H9 (cell line): ENCODE results near the gene TAOK3. TPM values are rescaled to one million over a fixed set of nuclear protein-coding genes. Genes with fewer than 3 reads are reported as not detected.
"Not testable (repeated sequence)": the region's sequence is repeated elsewhere in the genome, so short reads cannot be mapped to it uniquely, and the experiment has no call there.

Experiments used
- DNase-seq: peaks from one replicate; pipeline ENCODE4 v3.0.0-alpha.2; 2017
- H2AFZ ChIP-seq: one replicate; pipeline ENCODE4 v1.6.1; 2013; ENCODE audit warnings: mild to moderate bottlenecking, low read length, control low read depth, moderate library complexity
- H2AK5ac ChIP-seq: 2 replicates; pipeline ENCODE4 v1.6.1; 2013; ENCODE audit warnings: low read length, control low read depth, mixed read lengths; ENCODE audit not compliant: insufficient read length
- H2BK120ac ChIP-seq: one replicate; pipeline ENCODE4 v1.6.1; 2013; ENCODE audit warnings: low read depth, mild to moderate bottlenecking, low read length, control low read depth, inconsistent platforms; ENCODE audit not compliant: poor library complexity, severe bottlenecking
- H2BK12ac ChIP-seq: 2 replicates; pipeline ENCODE4 v1.6.1; 2013; ENCODE audit warnings: low read length, control low read depth, mixed read lengths, low read depth; ENCODE audit not compliant: insufficient read length
- H2BK15ac ChIP-seq: 2 replicates; pipeline ENCODE4 v1.6.1; 2013; ENCODE audit warnings: low read depth, low read length, control low read depth
- H2BK20ac ChIP-seq: one replicate; pipeline ENCODE4 v1.6.1; 2013; ENCODE audit warnings: low read depth, mild to moderate bottlenecking, low read length, control low read depth, inconsistent platforms; ENCODE audit not compliant: poor library complexity, severe bottlenecking
- H2BK5ac ChIP-seq: 2 replicates; pipeline ENCODE4 v1.6.1; 2013; ENCODE audit warnings: low read length, control low read depth, mixed read lengths; ENCODE audit not compliant: insufficient read length
- H3K14ac ChIP-seq: 2 replicates; pipeline ENCODE4 v1.6.1; 2013; ENCODE audit warnings: low read length, control low read depth; ENCODE audit not compliant: insufficient read depth
- H3K18ac ChIP-seq: 2 replicates; pipeline ENCODE4 v1.6.1; 2013; ENCODE audit warnings: low read depth, mild to moderate bottlenecking, mixed read lengths, low read length, control low read depth; ENCODE audit not compliant: insufficient read length
- H3K23ac ChIP-seq: 2 replicates; pipeline ENCODE4 v1.6.1; 2013; ENCODE audit warnings: low read length, control low read depth, mixed read lengths, low read depth; ENCODE audit not compliant: insufficient read length
- H3K23me2 ChIP-seq: 2 replicates; pipeline ENCODE4 v1.6.1; 2013; ENCODE audit warnings: low read depth, mild to moderate bottlenecking, mixed read lengths, low read length, control low read depth; ENCODE audit not compliant: insufficient read length, poor library complexity, severe bottlenecking
- H3K27ac ChIP-seq: 2 replicates; pipeline ENCODE4 v1.5.1; 2013; ENCODE audit warnings: low read length, control low read depth, mixed read lengths, low read depth; ENCODE audit not compliant: insufficient read length
- H3K27me3 ChIP-seq: 2 replicates; pipeline ENCODE4 v1.6.1; 2013; ENCODE audit warnings: low read length, control low read depth, inconsistent platforms; ENCODE audit not compliant: insufficient read depth
- H3K4ac ChIP-seq: 2 replicates; pipeline ENCODE4 v1.6.1; 2013; ENCODE audit warnings: low read depth, mild to moderate bottlenecking, control low read depth, inconsistent platforms, low read length, moderate library complexity
- H3K4me1 ChIP-seq: 2 replicates; pipeline ENCODE4 v1.6.1; 2013; ENCODE audit warnings: low read length, control low read depth, inconsistent platforms; ENCODE audit not compliant: insufficient read depth
- H3K4me2 ChIP-seq: 2 replicates; pipeline ENCODE4 v1.6.1; 2013; ENCODE audit warnings: low read length, control low read depth, mixed read lengths; ENCODE audit not compliant: insufficient read length, insufficient read depth
- H3K56ac ChIP-seq: 2 replicates; pipeline ENCODE4 v1.6.1; 2013; ENCODE audit warnings: low read depth, mild to moderate bottlenecking, mixed read lengths, low read length, control low read depth; ENCODE audit not compliant: insufficient read length
- H3K79me1 ChIP-seq: 2 replicates; pipeline ENCODE4 v1.6.1; 2013; ENCODE audit warnings: low read depth, mild to moderate bottlenecking, moderate library complexity, low read length, control low read depth, inconsistent platforms; ENCODE audit not compliant: insufficient read depth, poor library complexity, severe bottlenecking
- H3K79me2 ChIP-seq: 2 replicates; pipeline ENCODE4 v1.6.1; 2013; ENCODE audit warnings: low read length, control low read depth, inconsistent platforms; ENCODE audit not compliant: insufficient read depth
- H3K9ac ChIP-seq: 2 replicates; pipeline ENCODE4 v1.6.1; 2013; ENCODE audit warnings: low read length, control low read depth, mixed read lengths; ENCODE audit not compliant: insufficient read length; ENCODE audit errors: extremely low read depth
- H3K9me3 ChIP-seq: one replicate; pipeline ENCODE4 v1.6.1; 2013; ENCODE audit warnings: low read depth, low read length, inconsistent platforms; ENCODE audit not compliant: control insufficient read depth
- H3T11ph ChIP-seq: one replicate; pipeline ENCODE4 v1.6.1; 2013; ENCODE audit warnings: mild to moderate bottlenecking, low read length, control low read depth, inconsistent platforms
- H4K20me1 ChIP-seq: one replicate; pipeline ENCODE4 v1.6.1; 2013; ENCODE audit not compliant: control insufficient read depth, insufficient read length, insufficient read depth
- H4K5ac ChIP-seq: 2 replicates; pipeline ENCODE4 v1.6.1; 2013; ENCODE audit warnings: low read depth, mild to moderate bottlenecking, mixed read lengths, low read length, control low read depth; ENCODE audit not compliant: insufficient read length
- H4K8ac ChIP-seq: replicated peaks from 2 replicates; pipeline ENCODE4 v1.6.1; 2013; ENCODE audit warnings: low read length, control low read depth, mixed read lengths, low read depth; ENCODE audit not compliant: insufficient read length
- H4K91ac ChIP-seq: 2 replicates; pipeline ENCODE4 v1.6.1; 2013; ENCODE audit warnings: low read depth, mild to moderate bottlenecking, moderate library complexity, mixed read lengths, low read length, control low read depth; ENCODE audit not compliant: insufficient read length
- H3K27ac Mint-ChIP-seq, 3 experiments: 2 replicates in 2 of 3; 3 replicates in 1 of 3; pipeline ENCODE4 v1.8.0; 2020 to 2021; ENCODE audit warnings: mixed read lengths in 3 of 3, mild to moderate bottlenecking in 1 of 3, moderate library complexity in 1 of 3
- H3K27me3 Mint-ChIP-seq: 2 replicates; pipeline ENCODE4 v1.8.0; 2021; ENCODE audit warnings: low read depth, mild to moderate bottlenecking, moderate library complexity, mixed read lengths
- H3K36me3 Mint-ChIP-seq, 3 experiments: 2 replicates in 2 of 3; 3 replicates in 1 of 3; pipeline ENCODE4 v1.8.0; 2020 to 2021; ENCODE audit warnings: low read depth in 3 of 3, mixed read lengths in 3 of 3; ENCODE audit not compliant: insufficient read depth in 1 of 3
- H3K4me1 Mint-ChIP-seq, 2 experiments: 2 replicates each; pipeline ENCODE4 v1.8.0; 2020; ENCODE audit warnings: mixed read lengths in 2 of 2
- H3K4me3 Mint-ChIP-seq, 2 experiments: 2 replicates in 1 of 2; 3 replicates in 1 of 2; pipeline ENCODE4 v1.8.0; 2020 to 2021; ENCODE audit warnings: mild to moderate bottlenecking in 2 of 2, mixed read lengths in 2 of 2, moderate library complexity in 1 of 2
- H3K9me3 Mint-ChIP-seq, 2 experiments: 2 replicates in 1 of 2; 3 replicates in 1 of 2; pipeline ENCODE4 v1.8.0; 2020; ENCODE audit warnings: mild to moderate bottlenecking in 2 of 2, mixed read lengths in 2 of 2, moderate library complexity in 1 of 2
- WGBS: extraction: QIAGEN DNeasy Blood & Tissue Kit; methylation state at CpG from one replicate; pipeline ENCODE4 v1.1.7; 2013; ENCODE audit warnings: missing lambda C conversion rate, low lambda C conversion rate, mixed read lengths; ENCODE audit not compliant: insufficient read length; ENCODE audit errors: extremely low coverage; 5-methylcytosine and 5-hydroxymethylcytosine counted together
- total RNA-seq: library from RNA; stranded (reverse); gene quantifications from 2 replicates; pipeline ENCODE4 v1.2.1, GENCODE V29; 2021
- TF ChIP-seq, protein P1 (sequence below): fragments of 200-600 bp; sonication (generic); conservative IDR thresholded peaks from 3 replicates; pipeline ENCODE4 v1.8.0; 2021; ENCODE audit warnings: antibody characterized with exemption, mild to moderate bottlenecking

The TAOK3 gene
- total RNA-seq, 1 experiment from 2014 or later = 5.2 TPM

- Histone ChIP-seq H4K8ac (no peak overlapping the region), H3K56ac (no peak overlapping the region), H2BK15ac (no peak overlapping the region), H3K27ac (no peak overlapping the region), H4K91ac (no peak overlapping the region), H3K9ac (no peak overlapping the region), H3K4ac (no peak overlapping the region), H3K79me1 (no peaks in the 10 kb centered on the region), H2BK120ac (no peak overlapping the region), H2AK5ac (no peak overlapping the region), H3K14ac (no peak overlapping the region), H3K27me3 (no peaks in the 10 kb centered on the region), H3K79me2 (no peaks in the 10 kb centered on the region), H2BK5ac (no peak overlapping the region), H4K20me1 (no peaks in the 10 kb centered on the region), H3K23me2 (no peaks in the 10 kb centered on the region), H3K23ac (no peak overlapping the region), H4K5ac (no peak overlapping the region), H3K18ac (no peak overlapping the region), H3T11ph (no peak overlapping the region), H2BK12ac (no peak overlapping the region), H3K4me1 (no peaks in the 10 kb centered on the region; the same call in 1 of the 2 replicates), H2BK20ac (no peak overlapping the region), H3K4me2 (no peak overlapping the region), H2AFZ (no peak overlapping the region), H3K9me3 (no peaks in the 10 kb centered on the region)
- peaks cover 0 to 2% (median 0%) of the 10 kb centered on the region in 3 experiments; a peak in 3 of 7 replicates for H3K36me3 Mint-ChIP-seq
- no peak for DNase-seq
- TF ChIP-seq, protein P1, sequence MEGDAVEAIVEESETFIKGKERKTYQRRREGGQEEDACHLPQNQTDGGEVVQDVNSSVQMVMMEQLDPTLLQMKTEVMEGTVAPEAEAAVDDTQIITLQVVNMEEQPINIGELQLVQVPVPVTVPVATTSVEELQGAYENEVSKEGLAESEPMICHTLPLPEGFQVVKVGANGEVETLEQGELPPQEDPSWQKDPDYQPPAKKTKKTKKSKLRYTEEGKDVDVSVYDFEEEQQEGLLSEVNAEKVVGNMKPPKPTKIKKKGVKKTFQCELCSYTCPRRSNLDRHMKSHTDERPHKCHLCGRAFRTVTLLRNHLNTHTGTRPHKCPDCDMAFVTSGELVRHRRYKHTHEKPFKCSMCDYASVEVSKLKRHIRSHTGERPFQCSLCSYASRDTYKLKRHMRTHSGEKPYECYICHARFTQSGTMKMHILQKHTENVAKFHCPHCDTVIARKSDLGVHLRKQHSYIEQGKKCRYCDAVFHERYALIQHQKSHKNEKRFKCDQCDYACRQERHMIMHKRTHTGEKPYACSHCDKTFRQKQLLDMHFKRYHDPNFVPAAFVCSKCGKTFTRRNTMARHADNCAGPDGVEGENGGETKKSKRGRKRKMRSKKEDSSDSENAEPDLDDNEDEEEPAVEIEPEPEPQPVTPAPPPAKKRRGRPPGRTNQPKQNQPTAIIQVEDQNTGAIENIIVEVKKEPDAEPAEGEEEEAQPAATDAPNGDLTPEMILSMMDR = no peak
- no peak overlapping the region for H3K4me3 Mint-ChIP-seq
- peaks cover 0 to 7% of the 10 kb centered on the region in 2 experiments; a peak in 1 of 4 replicates for H3K4me1 Mint-ChIP-seq
- no peak overlapping the region; a peak in 1 of 7 replicates for H3K27ac Mint-ChIP-seq
- H3K9me3 Mint-ChIP-seq = peaks cover 3 to 10% of the 10 kb centered on the region in 2 experiments; a peak in 4 of 5 replicates
- no CpG with 5 or more reads among the region's 1 CpG for whole genome bisulfite sequencing
- H3K27me3 Mint-ChIP-seq = 0 out of 2 replicates have a peak, but pooled peaks cover 1% of the 10 kb centered on the region
These were observed 17.8 kb downstream of the TAOK3 start for GRCh38 chr12:118354903-118355302.

DNA sequence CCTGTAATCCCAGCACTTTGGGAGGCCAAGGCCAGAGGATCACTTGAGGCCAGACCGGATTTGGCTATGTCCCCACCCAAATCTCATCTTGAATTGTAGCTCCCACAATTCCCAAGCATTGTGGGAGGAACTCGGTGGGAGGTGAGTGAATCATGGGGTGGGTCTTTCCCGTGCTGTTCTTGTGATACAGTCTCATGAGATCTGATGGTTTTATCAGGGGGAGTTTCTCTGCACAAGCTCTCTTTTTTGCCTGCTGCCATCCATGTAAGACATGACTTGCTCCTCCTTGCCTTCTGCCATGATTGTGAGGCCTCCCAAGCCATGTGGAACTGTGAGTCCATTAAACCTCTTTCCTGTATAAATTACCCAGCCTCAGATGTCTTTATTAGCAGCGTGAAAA, 18.2 kb downstream of the TAOK3 start:
- not testable (repeated sequence) for H3K9me3 ChIP-seq, H2BK15ac ChIP-seq, H3K56ac ChIP-seq, H3K27me3 Mint-ChIP-seq, H3K23me2 ChIP-seq, H3K4me1 ChIP-seq, H2BK20ac ChIP-seq, H4K91ac ChIP-seq, H4K8ac ChIP-seq, H3K36me3 Mint-ChIP-seq, H2BK5ac ChIP-seq, H3K4me1 Mint-ChIP-seq, H3K9me3 Mint-ChIP-seq, H3K4ac ChIP-seq, H2BK12ac ChIP-seq, H3K18ac ChIP-seq, H3K4me3 Mint-ChIP-seq, H4K20me1 ChIP-seq, H3T11ph ChIP-seq, H2AFZ ChIP-seq, H2BK120ac ChIP-seq, H3K23ac ChIP-seq, H3K79me1 ChIP-seq, H2AK5ac ChIP-seq, H3K14ac ChIP-seq, H3K27me3 ChIP-seq, H4K5ac ChIP-seq, H3K4me2 ChIP-seq, H3K27ac ChIP-seq, DNase-seq, H3K9ac ChIP-seq, H3K79me2 ChIP-seq
- H3K27ac Mint-ChIP-seq = peak overlapping the region in 1 of 3 experiments; percentile 37; a peak in 1 of 7 replicates
- WGBS = no CpG with 5 or more reads among the region's 4 CpGs
